ENCODE results near the gene ARHGEF1.

- TF ChIP-seq CTCF (IDR thresholded peaks at IDR 0.05; ENCODE audit: low read depth, low read length) (no peak), EZH2phosphoT487 (IDR thresholded peaks at IDR 0.05; ENCODE audit: low read depth) (no peak)
Measured at GRCh38 chr19:41928754-41929535, 46.0 kb downstream of the ARHGEF1 start.

All from OCI-LY3 (cell line).